Endothelial cell of umbilical vein (primary cell): ENCODE results near the gene CACNA2D3. TPM values are rescaled to one million over a fixed set of nuclear protein-coding genes. Genes with fewer than 3 reads are reported as not detected.

Experiments used
- BruUV-seq: library from RNA; stranded (reverse); fragments of 400-500 nt; replicated peaks from 2 replicates; lab custom pipeline; 2021; lab: Mats Ljungman, UMichigan
- CTCF ChIA-PET: fragments of 300-600, 350-600 bp; sonication (Branson Sonifier 250); formaldehyde crosslinking; loops from one replicate; lab custom pipeline; 2021; ENCODE audit warnings: antibody characterized with exemption, inconsistent platforms; lab: Charles Lee
- POLR2A ChIA-PET: fragments of 300-600, 350-600 bp; sonication (Branson Sonifier 250); formaldehyde crosslinking; loops from one replicate; lab custom pipeline; 2021; ENCODE audit warnings: antibody characterized with exemption, inconsistent platforms; lab: Charles Lee
- DNase-seq: peaks from one replicate; pipeline ENCODE4 v3.0.0-alpha.2; 2011; ENCODE audit warnings: low read depth, low spot score
- FAIRE-seq: peaks from 2 replicates; lab custom pipeline; 2011; peaks lifted over from hg19 to GRCh38; lab: Jason Lieb, UNC
- H2AFZ ChIP-seq: 2 replicates; pipeline ENCODE4 v1.6.0; 2012; ENCODE audit warnings: low read depth, low read length, control low read depth, inconsistent platforms
- H3K27ac ChIP-seq: 2 replicates; pipeline ENCODE4 v1.5.1; 2011; ENCODE audit warnings: low read depth, mild to moderate bottlenecking, control low read depth, low read length, moderate library complexity; ENCODE audit not compliant: insufficient read depth
- H3K27me3 ChIP-seq, 2 experiments: 2 replicates each; pipeline versions ENCODE4 v1.6.0 to v1.6.1; 2011; ENCODE audit warnings: low read length in 2 of 2, mixed read lengths in 1 of 2; ENCODE audit not compliant: control insufficient read depth in 2 of 2, insufficient read depth in 2 of 2
- H3K36me3 ChIP-seq, 2 experiments: 2 replicates in 1 of 2; 3 replicates in 1 of 2; pipeline ENCODE4 v1.5.1; 2011; ENCODE audit warnings: low read length in 2 of 2, mild to moderate bottlenecking in 1 of 2, moderate library complexity in 1 of 2; ENCODE audit not compliant: control insufficient read depth in 2 of 2, insufficient read depth in 2 of 2; ENCODE audit errors: extremely low read depth in 1 of 2
- H3K4me1 ChIP-seq: 3 replicates; pipeline ENCODE4 v1.5.1; 2011; ENCODE audit warnings: mild to moderate bottlenecking, low read length; ENCODE audit not compliant: control insufficient read depth, insufficient read depth; ENCODE audit errors: extremely low read depth
- H3K4me2 ChIP-seq: 2 replicates; pipeline ENCODE4 v1.6.1; 2011; ENCODE audit warnings: low read length, control low read depth, mixed read lengths; ENCODE audit not compliant: insufficient read depth
- H3K4me3 ChIP-seq, 3 experiments: fragments of 200-600 bp in 1 of 3; sonication (generic), shearing (Covaris generic) in 1 of 3; replicated peaks in 1 of 3; 2 replicates each; pipeline ENCODE4 v1.5.1; 2011 to 2016; ENCODE audit warnings: control low read depth in 3 of 3, low read length in 3 of 3, mild to moderate bottlenecking in 2 of 3, inconsistent platforms in 1 of 3, low read depth in 1 of 3, moderate library complexity in 1 of 3; ENCODE audit not compliant: insufficient read depth in 1 of 3
- H3K79me2 ChIP-seq: 2 replicates; pipeline ENCODE4 v1.6.0; 2012; ENCODE audit warnings: low read length, inconsistent platforms; ENCODE audit not compliant: control insufficient read depth, insufficient read depth
- H3K9ac ChIP-seq: replicated peaks from 2 replicates; pipeline ENCODE3; 2011; ENCODE audit warnings: low read length, control low read depth; ENCODE audit not compliant: insufficient read depth; ENCODE audit errors: extremely low read depth
- H3K9me1 ChIP-seq: replicated peaks from 3 replicates; pipeline ENCODE4 v1.6.0; 2011; ENCODE audit warnings: mild to moderate bottlenecking, low read length; ENCODE audit not compliant: control insufficient read depth, insufficient read depth; ENCODE audit errors: extremely low read depth
- H3K9me3 ChIP-seq: replicated peaks from 2 replicates; pipeline ENCODE4 v1.5.1; 2012; ENCODE audit warnings: low read length, inconsistent platforms; ENCODE audit not compliant: control insufficient read depth, insufficient read depth
- H4K20me1 ChIP-seq: replicated peaks from 2 replicates; pipeline ENCODE3; 2011; ENCODE audit warnings: mild to moderate bottlenecking, low read length; ENCODE audit not compliant: control insufficient read depth, insufficient read depth; ENCODE audit errors: extremely low read depth
- CTCF ChIP-seq, 2 donors: IDR thresholded peaks; 1 replicate in 1 of 2; 2 replicates in 1 of 2; pipeline ENCODE4 v1.5.1; 2011; ENCODE audit warnings: low read length in 2 of 2, mild to moderate bottlenecking in 2 of 2, moderate library complexity in 2 of 2, control low read depth in 1 of 2, inconsistent platforms in 1 of 2, low read depth in 1 of 2; ENCODE audit not compliant: insufficient read depth in 1 of 2; ENCODE audit errors: extremely low read depth in 1 of 2
- EZH2 ChIP-seq: IDR thresholded peaks from 2 replicates; pipeline ENCODE4 v1.6.1; 2012; ENCODE audit warnings: borderline replicate concordance, low read depth, mild to moderate bottlenecking, moderate library complexity, low read length, inconsistent platforms; ENCODE audit not compliant: severe bottlenecking
- FOS ChIP-seq: IDR thresholded peaks from 2 replicates; pipeline ENCODE4 v1.6.1; 2011; ENCODE audit warnings: mild to moderate bottlenecking, low read length, moderate library complexity, borderline replicate concordance; ENCODE audit not compliant: insufficient read depth
- GATA2 ChIP-seq: IDR thresholded peaks from 2 replicates; pipeline ENCODE4 v1.7.0; 2011; ENCODE audit warnings: low read depth, mild to moderate bottlenecking, moderate library complexity, mixed read lengths, low read length; ENCODE audit not compliant: insufficient read length, insufficient read depth
- JUN ChIP-seq: IDR thresholded peaks from 2 replicates; pipeline ENCODE4 v1.6.1; 2011; ENCODE audit warnings: borderline replicate concordance, low read depth; ENCODE audit not compliant: insufficient read length, insufficient read depth
- MAX ChIP-seq: IDR thresholded peaks from 2 replicates; pipeline ENCODE4 v1.6.1; 2011; ENCODE audit not compliant: insufficient read depth, insufficient read length
- MYC ChIP-seq: IDR thresholded peaks from one replicate; pipeline ENCODE4 v1.6.1; 2011; ENCODE audit warnings: mild to moderate bottlenecking, low read depth, low read length
- POLR2A ChIP-seq: IDR thresholded peaks from 2 replicates; pipeline ENCODE4 v1.6.1; 2012; ENCODE audit warnings: low read depth, mild to moderate bottlenecking, control low read depth, low read length
- POLR2AphosphoS5 ChIP-seq: IDR thresholded peaks from 2 replicates; pipeline ENCODE4 v1.6.1; 2012; ENCODE audit warnings: low read depth, mild to moderate bottlenecking, control low read depth, low read length, moderate library complexity; ENCODE audit not compliant: insufficient read depth
- dilution Hi-C: fragments of 300-500 bp; cut with MboI; formaldehyde crosslinking; loops from one replicate; pipeline ENCODE4 v1.15.0; 2019; ENCODE audit warnings: low sequenced_read_pairs; ENCODE audit not compliant: extremely low pct_ligation_motif_present
- intact Hi-C: fragments of 100-400 bp; cut with micrococcal nuclease; formaldehyde crosslinking; loops from one replicate; pipeline ENCODE4 v1.10.0; 2022
- polyA plus RNA-seq, 4 experiments: library from polyadenylated mRNA; depleted of rRNA in 3 of 4; stranded (reverse) in 3 of 4; unstranded in 1 of 4; fragments of >200 nt; gene quantifications; 2 replicates each; pipeline versions ENCODE4 v1.2.1 to v1.2.3, GENCODE V29; 2011 to 2012; ENCODE audit warnings: missing spikeins in 1 of 4
- total RNA-seq: library from RNA; stranded (reverse); gene quantifications from 2 replicates; pipeline ENCODE4 v1.2.3, GENCODE V29; 2021

The CACNA2D3 gene
- total and polyA plus RNA-seq, 2 donors (not counting 3 experiments of a cell fraction or from before 2014, with no cell fraction given) = not detected

GRCh38 chr3:54303517-54304375, 181.4 kb downstream of the CACNA2D3 start:
- intact Hi-C loops (no loop called here), dilution Hi-C loops (no loop called here)
- no peaks in the 10 kb centered on the region for H3K27me3 ChIP-seq
- BruUV-seq = no TSS peak
- H3K9me3 ChIP-seq = peaks cover 3% of the 10 kb centered on the region
- H3K4me2 ChIP-seq = no peak overlapping the region
- H3K36me3 ChIP-seq = no peaks in the 10 kb centered on the region
- H2AFZ ChIP-seq = no peak overlapping the region
- FAIRE-seq = no peak
- no peaks in the 10 kb centered on the region for H4K20me1 ChIP-seq
- H3K27ac ChIP-seq = no peak overlapping the region
- ChIA-PET POLR2A (no interaction called here), CTCF (no interaction called here)
- no peaks in the 10 kb centered on the region for H3K9me1 ChIP-seq
- no peaks in the 10 kb centered on the region for H3K4me1 ChIP-seq
- TF ChIP-seq CTCF (IDR thresholded peaks at IDR 0.05; ENCODE audit: extremely low read depth in 1 of 2, insufficient read depth in 1 of 2, low read depth in 1 of 2, low read length in 2 of 2) (no peak), POLR2A (no peak), MYC (no peak), EZH2 (no peak), GATA2 (no peak), POLR2AphosphoS5 (no peak), MAX (no peak), JUN (no peak), FOS (no peak)
- H3K79me2 ChIP-seq = no peaks in the 10 kb centered on the region
- no peak overlapping the region for H3K4me3 ChIP-seq
- no peak for DNase-seq
- H3K9ac ChIP-seq = no peak overlapping the region
